GM23248 (cell line): ENCODE data around the gene ARHGEF25.

ENCODE experiments used
- EZH2 ChIP-seq: fragments of 200-600 bp; sonication (generic); IDR thresholded peaks from 2 replicates; pipeline ENCODE4 v1.6.1; 2018; ENCODE audit warnings: antibody characterized with exemption, mild to moderate bottlenecking; ENCODE audit not compliant: insufficient read depth, poor library complexity, severe bottlenecking
- EZH2phosphoT487 ChIP-seq: fragments of 200-600 bp; sonication (generic); IDR thresholded peaks from 2 replicates; pipeline ENCODE4 v1.6.1; 2018; ENCODE audit warnings: antibody characterized with exemption, moderate library complexity, mild to moderate bottlenecking, low read depth; ENCODE audit not compliant: insufficient read depth

DNA sequence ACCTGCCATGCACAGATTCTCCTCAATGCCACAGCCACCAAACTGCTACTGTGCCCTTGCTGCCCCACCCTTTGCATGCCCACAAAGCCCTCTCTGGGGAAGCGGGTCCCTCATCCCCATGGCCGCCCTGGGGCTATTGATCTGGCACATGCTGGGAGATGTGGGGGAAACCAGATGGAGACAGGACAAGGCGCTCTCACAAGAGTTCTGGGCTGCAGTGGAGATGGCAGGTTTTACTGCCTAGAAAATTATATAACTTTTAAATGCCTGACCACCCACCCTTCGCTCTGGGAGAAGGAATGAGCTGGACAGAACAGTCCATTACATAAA is 30.8 kb upstream of the ARHGEF25 start:
- TF ChIP-seq EZH2 (no peak), EZH2phosphoT487 (no peak)
